Measurements from ENCODE around the gene RGS7. TPM values are rescaled to one million over a fixed set of nuclear protein-coding genes. Genes with fewer than 3 reads are reported as not detected.

The RGS7 gene
- total and polyA plus RNA-seq, 10 of the 15 experiments (the other 5 are each of a cell fraction or from before 2014, with no cell fraction given), result not detected

DNA sequence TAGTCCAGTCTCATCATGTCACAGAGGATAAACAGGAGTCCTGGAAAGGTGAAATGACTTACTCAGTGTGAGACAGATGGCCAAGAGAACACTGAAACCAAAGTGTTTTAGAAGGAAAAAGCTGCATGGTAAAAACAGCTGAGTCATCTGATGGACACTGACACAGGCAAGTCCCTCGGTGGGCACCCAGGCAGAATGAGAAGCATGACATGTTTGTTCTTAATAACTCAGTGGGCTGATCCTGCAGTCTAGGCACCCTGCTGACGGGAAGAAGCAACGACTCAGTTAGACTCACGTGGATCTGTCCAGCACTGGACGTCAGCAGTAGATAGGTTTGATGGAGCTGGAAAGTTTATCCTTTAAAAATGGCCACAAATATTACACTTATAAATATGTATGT, 116.9 kb downstream of the RGS7 start:
- Histone ChIP-seq H4K20me1 (ENCODE audit: control insufficient read depth, insufficient read depth) (no peaks in the 10 kb centered on the region), H3K4me3 (no peak overlapping the region), H2AFZ (ENCODE audit: control insufficient read depth, low read depth, low read length) (no peak overlapping the region), H3K79me2 (ENCODE audit: control insufficient read depth, insufficient read depth, low read length) (no peaks in the 10 kb centered on the region), H3K36me3 (ENCODE audit: control insufficient read depth in 2 of 2, insufficient read depth in 2 of 2, low read length in 1 of 2) (no peaks in the 10 kb centered on the region), H3K27ac (ENCODE audit: control insufficient read depth, insufficient read depth) (no peak overlapping the region), H3K9me3 (replicated peaks; ENCODE audit: control insufficient read depth, insufficient read depth, low read length) (no peaks in the 10 kb centered on the region), H3K9ac (ENCODE audit: control insufficient read depth, insufficient read depth, low read length) (no peak overlapping the region), H3K4me2 (ENCODE audit: control insufficient read depth, insufficient read depth) (no peak overlapping the region), H3K27me3 (replicated peaks in 1 of 2; ENCODE audit: control insufficient read depth in 2 of 2, insufficient read depth in 2 of 2, low read length in 1 of 2) (no peaks in the 10 kb centered on the region), H3K4me1 (ENCODE audit: control insufficient read depth, insufficient read depth, low read length) (no peaks in the 10 kb centered on the region)
- SMC1A ChIA-PET (ENCODE audit: uncharacterized antibody, unreplicated experiment), result no interaction called here
- in situ Hi-C loops (cut with MboI) (no loop called here), intact Hi-C loops (cut with micrococcal nuclease; ENCODE audit: unreplicated experiment) (no loop called here)
- 6% methylated on average over 5 of the region's 5 CpGs for WGBS (ENCODE audit: insufficient coverage, insufficient replicate concordance, low lambda C conversion rate, missing lambda C conversion rate)
- no peak for ATAC-seq
- CTCF ChIA-PET, result no interaction called here
- TF ChIP-seq MEF2A (IDR thresholded peaks at IDR 0.05; ENCODE audit: insufficient read depth, low read depth, low read length) (no peak), LARP7 (IDR thresholded peaks at IDR 0.05) (no peak), NR2C1 (IDR thresholded peaks at IDR 0.05) (no peak), SP1 (IDR thresholded peaks at IDR 0.05; ENCODE audit: low read depth, low read length) (no peak), HDGF (IDR thresholded peaks at IDR 0.05) (no peak), FOS (IDR thresholded peaks at IDR 0.05; ENCODE audit: borderline replicate concordance, extremely low read depth, insufficient read length) (no peak)
- RAD21 ChIA-PET (ENCODE audit: unreplicated experiment), result no interaction called here
- no peak for DNase-seq (ENCODE audit: low read depth, low spot score)
- FAIRE-seq, result no peak
- no TSS peak for BruUV-seq (replicated peaks)
- POLR2A ChIA-PET, result no interaction called here

DNA sequence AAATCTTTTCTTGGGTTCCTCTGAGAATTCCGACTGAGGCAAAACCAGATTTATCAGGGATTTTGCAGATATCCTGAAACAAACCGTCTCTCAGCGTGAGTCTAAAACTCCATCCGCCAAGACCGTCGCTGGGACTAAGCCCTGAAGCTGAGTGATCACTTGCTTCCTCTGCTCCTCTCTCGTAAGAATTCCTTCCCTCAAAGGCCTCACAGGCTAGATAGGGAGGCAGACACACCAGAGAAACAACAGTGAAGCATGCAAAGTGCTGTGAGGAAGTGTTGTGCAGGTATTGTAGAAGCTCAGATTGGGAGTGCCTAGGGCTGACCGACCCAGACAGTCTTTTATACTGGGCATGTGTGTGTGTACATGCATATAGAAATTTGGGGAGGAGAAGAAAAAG, 119.1 kb downstream of the RGS7 start:
- no peak for DNase-seq (ENCODE audit: low read depth, low spot score)
- ChIA-PET SMC1A (ENCODE audit: uncharacterized antibody, unreplicated experiment) (interaction anchor here (1.2 kb wide), 1 partner anchor 12 kb away, joined by 4 read pairs; no protein-coding TSS in a partner anchor), POLR2A (no interaction called here), RAD21 (ENCODE audit: unreplicated experiment) (no interaction called here), CTCF (no interaction called here)
- in situ Hi-C loops (cut with MboI) (no loop called here), intact Hi-C loops (cut with micrococcal nuclease; ENCODE audit: unreplicated experiment) (no loop called here)
- Histone ChIP-seq H3K9ac (ENCODE audit: control insufficient read depth, insufficient read depth, low read length) (no peak overlapping the region), H3K9me3 (replicated peaks; ENCODE audit: control insufficient read depth, insufficient read depth, low read length) (no peaks in the 10 kb centered on the region), H3K27ac (ENCODE audit: control insufficient read depth, insufficient read depth) (no peak overlapping the region), H3K79me2 (ENCODE audit: control insufficient read depth, insufficient read depth, low read length) (no peaks in the 10 kb centered on the region), H3K4me1 (ENCODE audit: control insufficient read depth, insufficient read depth, low read length) (no peaks in the 10 kb centered on the region), H3K36me3 (ENCODE audit: control insufficient read depth in 2 of 2, insufficient read depth in 2 of 2, low read length in 1 of 2) (no peaks in the 10 kb centered on the region), H3K4me2 (ENCODE audit: control insufficient read depth, insufficient read depth) (no peak overlapping the region), H2AFZ (ENCODE audit: control insufficient read depth, low read depth, low read length) (no peak overlapping the region), H3K4me3 (no peak overlapping the region), H4K20me1 (ENCODE audit: control insufficient read depth, insufficient read depth) (no peaks in the 10 kb centered on the region), H3K27me3 (replicated peaks in 1 of 2; ENCODE audit: control insufficient read depth in 2 of 2, insufficient read depth in 2 of 2, low read length in 1 of 2) (no peaks in the 10 kb centered on the region)
- FAIRE-seq, result no peak
- BruUV-seq (replicated peaks), result no TSS peak
- TF ChIP-seq SIN3A (IDR thresholded peaks at IDR 0.05; ENCODE audit: low read depth, low read length) (no peak), KDM1A (IDR thresholded peaks at IDR 0.05; ENCODE audit: borderline replicate concordance) (no peak), POU2F2 (IDR thresholded peaks at IDR 0.05; ENCODE audit: borderline replicate concordance, low read depth, low read length) (no peak), TCF12 (IDR thresholded peaks at IDR 0.05; ENCODE audit: low read depth, low read length) (no peak), RFX5 (IDR thresholded peaks at IDR 0.05; ENCODE audit: low read depth, low read length) (no peak), RAD51 (IDR thresholded peaks at IDR 0.05) (no peak), HDAC2 (IDR thresholded peaks at IDR 0.05) (no peak), SP1 (IDR thresholded peaks at IDR 0.05; ENCODE audit: low read depth, low read length) (no peak), MEF2B (IDR thresholded peaks at IDR 0.05; ENCODE audit: partially characterized antibody, poor library complexity, severe bottlenecking) (no peak)
- TF ChIP-seq, protein P1, sequence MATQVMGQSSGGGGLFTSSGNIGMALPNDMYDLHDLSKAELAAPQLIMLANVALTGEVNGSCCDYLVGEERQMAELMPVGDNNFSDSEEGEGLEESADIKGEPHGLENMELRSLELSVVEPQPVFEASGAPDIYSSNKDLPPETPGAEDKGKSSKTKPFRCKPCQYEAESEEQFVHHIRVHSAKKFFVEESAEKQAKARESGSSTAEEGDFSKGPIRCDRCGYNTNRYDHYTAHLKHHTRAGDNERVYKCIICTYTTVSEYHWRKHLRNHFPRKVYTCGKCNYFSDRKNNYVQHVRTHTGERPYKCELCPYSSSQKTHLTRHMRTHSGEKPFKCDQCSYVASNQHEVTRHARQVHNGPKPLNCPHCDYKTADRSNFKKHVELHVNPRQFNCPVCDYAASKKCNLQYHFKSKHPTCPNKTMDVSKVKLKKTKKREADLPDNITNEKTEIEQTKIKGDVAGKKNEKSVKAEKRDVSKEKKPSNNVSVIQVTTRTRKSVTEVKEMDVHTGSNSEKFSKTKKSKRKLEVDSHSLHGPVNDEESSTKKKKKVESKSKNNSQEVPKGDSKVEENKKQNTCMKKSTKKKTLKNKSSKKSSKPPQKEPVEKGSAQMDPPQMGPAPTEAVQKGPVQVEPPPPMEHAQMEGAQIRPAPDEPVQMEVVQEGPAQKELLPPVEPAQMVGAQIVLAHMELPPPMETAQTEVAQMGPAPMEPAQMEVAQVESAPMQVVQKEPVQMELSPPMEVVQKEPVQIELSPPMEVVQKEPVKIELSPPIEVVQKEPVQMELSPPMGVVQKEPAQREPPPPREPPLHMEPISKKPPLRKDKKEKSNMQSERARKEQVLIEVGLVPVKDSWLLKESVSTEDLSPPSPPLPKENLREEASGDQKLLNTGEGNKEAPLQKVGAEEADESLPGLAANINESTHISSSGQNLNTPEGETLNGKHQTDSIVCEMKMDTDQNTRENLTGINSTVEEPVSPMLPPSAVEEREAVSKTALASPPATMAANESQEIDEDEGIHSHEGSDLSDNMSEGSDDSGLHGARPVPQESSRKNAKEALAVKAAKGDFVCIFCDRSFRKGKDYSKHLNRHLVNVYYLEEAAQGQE (IDR thresholded peaks at IDR 0.05; ENCODE audit: low read depth, low read length), result no peak
- WGBS (ENCODE audit: insufficient coverage, insufficient replicate concordance, low lambda C conversion rate, missing lambda C conversion rate), result 30% methylated on average over 8 of the region's 8 CpGs
- ATAC-seq, result no peak

Measured in GM12878 (cell line).